GM12878 (cell line): ENCODE data around the gene S1PR1. TPM values are rescaled to one million over a fixed set of nuclear protein-coding genes. Genes with fewer than 3 reads are reported as not detected.
A peak's percentile ranks its signal among the peaks of the same experiment; 100 is the strongest.

Experiments
- BMI1 ChIP-seq: fragments of 450-650 bp; IDR thresholded peaks from 2 replicates; pipeline ENCODE4 v1.6.1; 2016; ENCODE audit warnings: mild to moderate bottlenecking, moderate library complexity, borderline replicate concordance
- CREB1 ChIP-seq: IDR thresholded peaks from 2 replicates; pipeline ENCODE4 v1.6.1; 2012; ENCODE audit warnings: low read depth, mild to moderate bottlenecking, inconsistent platforms
- EED ChIP-seq: sonication (generic); IDR thresholded peaks from 2 replicates; pipeline ENCODE4 v1.6.1; 2016; ENCODE audit warnings: antibody characterized with exemption, low read depth
- FOS ChIP-seq: IDR thresholded peaks from 3 replicates; pipeline ENCODE4 v1.6.1; 2011; ENCODE audit warnings: borderline replicate concordance; ENCODE audit not compliant: insufficient read length; ENCODE audit errors: extremely low read depth
- FOXM1 ChIP-seq: IDR thresholded peaks from 2 replicates; pipeline ENCODE4 v1.6.1; 2012; ENCODE audit warnings: low read depth, mild to moderate bottlenecking, inconsistent platforms, low read length, moderate library complexity
- GATAD2B ChIP-seq: fragments of 450-650 bp; conservative IDR thresholded peaks from 2 replicates; pipeline ENCODE4 v1.6.1; 2017; ENCODE audit warnings: low read depth, mild to moderate bottlenecking, moderate library complexity
- MEF2A ChIP-seq: IDR thresholded peaks from 2 replicates; pipeline ENCODE4 v1.6.1; 2011; ENCODE audit warnings: low read depth, mild to moderate bottlenecking, low read length, moderate library complexity; ENCODE audit not compliant: insufficient read depth
- MTA2 ChIP-seq: fragments of 450-650 bp; IDR thresholded peaks from 2 replicates; pipeline ENCODE4 v1.6.1; 2016; ENCODE audit warnings: low read depth, mild to moderate bottlenecking, moderate library complexity
- MYC ChIP-seq: IDR thresholded peaks from 2 replicates; pipeline ENCODE4 v1.6.1; 2011; ENCODE audit warnings: mild to moderate bottlenecking, low read length, moderate library complexity, inconsistent platforms; ENCODE audit not compliant: insufficient read depth, insufficient replicate concordance, insufficient read length, severe bottlenecking
- NFXL1 ChIP-seq: fragments of 450-650 bp; IDR thresholded peaks from 2 replicates; pipeline ENCODE4 v1.6.1; 2017; ENCODE audit warnings: antibody characterized with exemption, mild to moderate bottlenecking, borderline replicate concordance
- POU2F2 ChIP-seq: IDR thresholded peaks from 3 replicates; pipeline ENCODE4 v1.6.1; 2011; ENCODE audit warnings: low read depth, mild to moderate bottlenecking, low read length, borderline replicate concordance
- RCOR1 ChIP-seq: conservative IDR thresholded peaks from 2 replicates; pipeline ENCODE4 v1.6.1; 2012; ENCODE audit warnings: low read depth, low read length, improper control_type of control experiment
- RUNX3 ChIP-seq: IDR thresholded peaks from 2 replicates; pipeline ENCODE4 v1.6.1; 2012; ENCODE audit warnings: low read length, inconsistent platforms
- STAT1 ChIP-seq: fragments of 450-650 bp; conservative IDR thresholded peaks from 2 replicates; pipeline ENCODE4 v1.6.1; 2014; ENCODE audit warnings: antibody characterized with exemption, mild to moderate bottlenecking
- TCF12 ChIP-seq: IDR thresholded peaks from 2 replicates; pipeline ENCODE4 v1.6.1; 2011; ENCODE audit warnings: low read depth, mild to moderate bottlenecking, low read length
- ZNF384 ChIP-seq: IDR thresholded peaks from 2 replicates; pipeline ENCODE4 v1.6.1; 2012; ENCODE audit warnings: low read depth, mild to moderate bottlenecking, low read length, improper control_type of control experiment, borderline replicate concordance
- polyA plus RNA-seq, 11 experiments: library from polyadenylated mRNA; depleted of rRNA in 4 of 11; unstranded in 6 of 11; stranded (reverse) in 5 of 11; fragments of >200 nt; fragmentation: Nextera tagmentation in 4 of 11; fragmentation: Illumina TruSeq in 1 of 11; extraction: Ambion mirVana in 4 of 11; extraction: Trizol in 1 of 11; gene quantifications; 1 replicate in 1 of 11; 2 replicates in 10 of 11; pipeline versions ENCODE4 v1.2.1 to v1.2.3, GENCODE V29; 2011 to 2016; ENCODE audit warnings: inconsistent platforms in 2 of 11, missing spikeins in 2 of 11, low read depth in 1 of 11
- total RNA-seq, 4 experiments: library from RNA; depleted of rRNA in 3 of 4; stranded (reverse); fragments of >200 nt in 3 of 4; fragmentation: Illumina TruSeq in 1 of 4; extraction: Trizol in 1 of 4; gene quantifications; 2 replicates each; pipeline versions ENCODE4 v1.2.1 to v1.2.3, GENCODE V29; 2013 to 2021
- TF ChIP-seq, protein P1 (sequence below): fragments of 450-650 bp; IDR thresholded peaks from 2 replicates; pipeline ENCODE4 v1.6.1; 2017; ENCODE audit warnings: antibody characterized with exemption, mild to moderate bottlenecking, moderate library complexity
- TF ChIP-seq, protein P2 (sequence below): fragments of 450-650 bp; IDR thresholded peaks from 2 replicates; pipeline ENCODE4 v1.6.1; 2017; ENCODE audit warnings: borderline replicate concordance
- TF ChIP-seq, protein P3 (sequence below): IDR thresholded peaks from 2 replicates; pipeline ENCODE4 v1.6.1; 2012; ENCODE audit warnings: low read depth, low read length, improper control_type of control experiment
- TF ChIP-seq, protein P4 (sequence below): fragments of 450-650 bp; IDR thresholded peaks from 2 replicates; pipeline ENCODE4 v1.6.1; 2018; ENCODE audit warnings: borderline replicate concordance, mild to moderate bottlenecking; ENCODE audit not compliant: partially characterized antibody
- TF ChIP-seq, protein P5 (sequence below): IDR thresholded peaks from 2 replicates; pipeline ENCODE4 v1.6.1; 2011; ENCODE audit warnings: borderline replicate concordance, low read depth, mild to moderate bottlenecking, moderate library complexity, mixed read lengths, low read length; ENCODE audit not compliant: insufficient read depth; ENCODE audit errors: extremely low read length

S1PR1 gene
- total and polyA plus RNA-seq, 10 of the 15 experiments (the other 5 are each of a cell fraction or from before 2014, with no cell fraction given) = 3.8 to 59.4 (median 30.7) TPM

DNA sequence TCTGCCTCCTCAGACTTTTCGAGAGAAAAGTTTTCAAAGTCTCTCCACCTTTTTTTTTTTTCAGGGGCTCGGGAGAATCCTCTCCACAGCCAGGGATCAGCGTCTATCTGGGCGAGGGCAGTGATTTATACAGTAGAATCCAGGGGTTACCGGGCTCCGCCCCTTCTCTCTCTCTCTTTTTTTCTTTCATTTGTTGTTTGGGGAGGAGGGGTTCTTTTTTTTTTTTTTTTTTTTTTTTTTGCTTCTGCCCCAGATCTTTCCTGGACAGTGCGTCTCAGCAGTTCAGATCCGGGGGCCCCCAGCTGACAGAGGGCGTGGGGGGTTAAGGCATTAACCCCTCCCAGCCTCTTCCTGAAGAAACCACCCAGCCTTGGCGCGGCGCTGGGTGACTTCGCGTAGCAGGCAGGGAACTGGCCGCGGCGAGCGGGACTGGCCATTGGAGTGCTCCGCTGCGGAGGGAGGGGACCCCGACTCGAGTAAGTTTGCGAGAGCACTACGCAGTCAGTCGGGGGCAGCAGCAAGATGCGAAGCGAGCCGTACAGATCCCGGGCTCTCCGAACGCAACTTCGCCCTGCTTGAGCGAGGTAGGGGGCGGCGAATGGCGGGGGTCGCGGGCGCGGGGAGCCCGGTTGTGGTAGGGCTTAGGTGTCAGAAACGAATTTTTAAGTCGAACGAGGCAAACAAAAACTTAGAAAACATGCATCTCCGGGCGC, at the start of gene S1PR1 (continued):
- TF ChIP-seq, protein P1, sequence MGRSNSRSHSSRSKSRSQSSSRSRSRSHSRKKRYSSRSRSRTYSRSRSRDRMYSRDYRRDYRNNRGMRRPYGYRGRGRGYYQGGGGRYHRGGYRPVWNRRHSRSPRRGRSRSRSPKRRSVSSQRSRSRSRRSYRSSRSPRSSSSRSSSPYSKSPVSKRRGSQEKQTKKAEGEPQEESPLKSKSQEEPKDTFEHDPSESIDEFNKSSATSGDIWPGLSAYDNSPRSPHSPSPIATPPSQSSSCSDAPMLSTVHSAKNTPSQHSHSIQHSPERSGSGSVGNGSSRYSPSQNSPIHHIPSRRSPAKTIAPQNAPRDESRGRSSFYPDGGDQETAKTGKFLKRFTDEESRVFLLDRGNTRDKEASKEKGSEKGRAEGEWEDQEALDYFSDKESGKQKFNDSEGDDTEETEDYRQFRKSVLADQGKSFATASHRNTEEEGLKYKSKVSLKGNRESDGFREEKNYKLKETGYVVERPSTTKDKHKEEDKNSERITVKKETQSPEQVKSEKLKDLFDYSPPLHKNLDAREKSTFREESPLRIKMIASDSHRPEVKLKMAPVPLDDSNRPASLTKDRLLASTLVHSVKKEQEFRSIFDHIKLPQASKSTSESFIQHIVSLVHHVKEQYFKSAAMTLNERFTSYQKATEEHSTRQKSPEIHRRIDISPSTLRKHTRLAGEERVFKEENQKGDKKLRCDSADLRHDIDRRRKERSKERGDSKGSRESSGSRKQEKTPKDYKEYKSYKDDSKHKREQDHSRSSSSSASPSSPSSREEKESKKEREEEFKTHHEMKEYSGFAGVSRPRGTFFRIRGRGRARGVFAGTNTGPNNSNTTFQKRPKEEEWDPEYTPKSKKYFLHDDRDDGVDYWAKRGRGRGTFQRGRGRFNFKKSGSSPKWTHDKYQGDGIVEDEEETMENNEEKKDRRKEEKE = no peak
- TF ChIP-seq MTA2 (no peak), FOS (no peak), RUNX3 (0 out of 2 replicates have a peak, but pooled peaks have one; percentile 10), GATAD2B (no peak), RCOR1 (no peak), CREB1 (no peak), EED (peak; percentile 33; the same call in 1 of the 2 replicates), NFXL1 (no peak), STAT1 (no peak), MEF2A (0 out of 2 replicates have a peak, but pooled peaks have one; percentile 28), BMI1 (no peak), FOXM1 (no peak), TCF12 (no peak), POU2F2 (no peak), MYC (no peak), ZNF384 (peak; percentile 78; the same call in 1 of the 2 replicates)
- TF ChIP-seq, protein P2, sequence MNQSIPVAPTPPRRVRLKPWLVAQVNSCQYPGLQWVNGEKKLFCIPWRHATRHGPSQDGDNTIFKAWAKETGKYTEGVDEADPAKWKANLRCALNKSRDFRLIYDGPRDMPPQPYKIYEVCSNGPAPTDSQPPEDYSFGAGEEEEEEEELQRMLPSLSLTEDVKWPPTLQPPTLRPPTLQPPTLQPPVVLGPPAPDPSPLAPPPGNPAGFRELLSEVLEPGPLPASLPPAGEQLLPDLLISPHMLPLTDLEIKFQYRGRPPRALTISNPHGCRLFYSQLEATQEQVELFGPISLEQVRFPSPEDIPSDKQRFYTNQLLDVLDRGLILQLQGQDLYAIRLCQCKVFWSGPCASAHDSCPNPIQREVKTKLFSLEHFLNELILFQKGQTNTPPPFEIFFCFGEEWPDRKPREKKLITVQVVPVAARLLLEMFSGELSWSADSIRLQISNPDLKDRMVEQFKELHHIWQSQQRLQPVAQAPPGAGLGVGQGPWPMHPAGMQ = no peak
- TF ChIP-seq, protein P3, sequence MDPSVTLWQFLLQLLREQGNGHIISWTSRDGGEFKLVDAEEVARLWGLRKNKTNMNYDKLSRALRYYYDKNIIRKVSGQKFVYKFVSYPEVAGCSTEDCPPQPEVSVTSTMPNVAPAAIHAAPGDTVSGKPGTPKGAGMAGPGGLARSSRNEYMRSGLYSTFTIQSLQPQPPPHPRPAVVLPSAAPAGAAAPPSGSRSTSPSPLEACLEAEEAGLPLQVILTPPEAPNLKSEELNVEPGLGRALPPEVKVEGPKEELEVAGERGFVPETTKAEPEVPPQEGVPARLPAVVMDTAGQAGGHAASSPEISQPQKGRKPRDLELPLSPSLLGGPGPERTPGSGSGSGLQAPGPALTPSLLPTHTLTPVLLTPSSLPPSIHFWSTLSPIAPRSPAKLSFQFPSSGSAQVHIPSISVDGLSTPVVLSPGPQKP = 0 out of 2 replicates have a peak, but pooled peaks have one; percentile 13
- TF ChIP-seq, protein P4, sequence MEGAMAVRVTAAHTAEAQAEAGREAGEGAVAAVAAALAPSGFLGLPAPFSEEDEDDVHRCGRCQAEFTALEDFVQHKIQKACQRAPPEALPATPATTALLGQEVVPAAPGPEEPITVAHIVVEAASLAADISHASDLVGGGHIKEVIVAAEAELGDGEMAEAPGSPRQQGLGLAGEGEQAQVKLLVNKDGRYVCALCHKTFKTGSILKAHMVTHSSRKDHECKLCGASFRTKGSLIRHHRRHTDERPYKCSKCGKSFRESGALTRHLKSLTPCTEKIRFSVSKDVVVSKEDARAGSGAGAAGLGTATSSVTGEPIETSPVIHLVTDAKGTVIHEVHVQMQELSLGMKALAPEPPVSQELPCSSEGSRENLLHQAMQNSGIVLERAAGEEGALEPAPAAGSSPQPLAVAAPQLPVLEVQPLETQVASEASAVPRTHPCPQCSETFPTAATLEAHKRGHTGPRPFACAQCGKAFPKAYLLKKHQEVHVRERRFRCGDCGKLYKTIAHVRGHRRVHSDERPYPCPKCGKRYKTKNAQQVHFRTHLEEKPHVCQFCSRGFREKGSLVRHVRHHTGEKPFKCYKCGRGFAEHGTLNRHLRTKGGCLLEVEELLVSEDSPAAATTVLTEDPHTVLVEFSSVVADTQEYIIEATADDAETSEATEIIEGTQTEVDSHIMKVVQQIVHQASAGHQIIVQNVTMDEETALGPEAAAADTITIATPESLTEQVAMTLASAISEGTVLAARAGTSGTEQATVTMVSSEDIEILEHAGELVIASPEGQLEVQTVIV = no peak
- TF ChIP-seq, protein P5, sequence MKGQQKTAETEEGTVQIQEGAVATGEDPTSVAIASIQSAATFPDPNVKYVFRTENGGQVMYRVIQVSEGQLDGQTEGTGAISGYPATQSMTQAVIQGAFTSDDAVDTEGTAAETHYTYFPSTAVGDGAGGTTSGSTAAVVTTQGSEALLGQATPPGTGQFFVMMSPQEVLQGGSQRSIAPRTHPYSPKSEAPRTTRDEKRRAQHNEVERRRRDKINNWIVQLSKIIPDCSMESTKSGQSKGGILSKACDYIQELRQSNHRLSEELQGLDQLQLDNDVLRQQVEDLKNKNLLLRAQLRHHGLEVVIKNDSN = no peak
